ENCODE measurements around the gene COL4A3.

Gene COL4A3

GRCh38 chr2:227134591-227134990, 29.8 kb upstream of the COL4A3 start:
- Histone ChIP-seq H3K36me3 (ENCODE audit: control insufficient read depth in 2 of 2, insufficient read depth in 2 of 2, low read length in 2 of 2) (no peaks in the 10 kb centered on the region), H3K9ac (ENCODE audit: low read length in 2 of 2) (no peak overlapping the region), H3K4me3 (ENCODE audit: low read length in 2 of 2) (no peak overlapping the region), H3K9me3 (ENCODE audit: control insufficient read depth in 2 of 2, low read length in 2 of 2) (no peaks in the 10 kb centered on the region), H3K27ac (ENCODE audit: low read length) (no peak overlapping the region), H3K4me1 (ENCODE audit: control insufficient read depth, insufficient read depth, low read length) (no peaks in the 10 kb centered on the region), H3K27me3 (ENCODE audit: control insufficient read depth in 1 of 2, insufficient read depth in 2 of 2, low read length in 2 of 2) (peaks cover 2 to 3% of the 10 kb centered on the region in 2 donors)

GRCh38 chr2:227141301-227141700, 23.1 kb upstream of the COL4A3 start:
- H3K4me1 ChIP-seq (ENCODE audit: control insufficient read depth, insufficient read depth, low read length) = no peaks in the 10 kb centered on the region
- H3K27me3 ChIP-seq (ENCODE audit: control insufficient read depth in 1 of 2, insufficient read depth in 2 of 2, low read length in 2 of 2) = peaks cover 0 to 2% of the 10 kb centered on the region in 2 donors
- H3K9me3 ChIP-seq (ENCODE audit: control insufficient read depth in 2 of 2, low read length in 2 of 2) = no peaks in the 10 kb centered on the region
- no peak overlapping the region for H3K9ac ChIP-seq (ENCODE audit: low read length in 2 of 2)
- H3K27ac ChIP-seq (ENCODE audit: low read length) = no peak overlapping the region
- H3K4me3 ChIP-seq (ENCODE audit: low read length in 2 of 2) = no peak overlapping the region
- H3K36me3 ChIP-seq (ENCODE audit: control insufficient read depth in 2 of 2, insufficient read depth in 2 of 2, low read length in 2 of 2) = no peaks in the 10 kb centered on the region

- H3K4me1 ChIP-seq (ENCODE audit: control insufficient read depth, insufficient read depth, low read length) = no peaks in the 10 kb centered on the region
- no peak overlapping the region for H3K27ac ChIP-seq (ENCODE audit: low read length)
- H3K9me3 ChIP-seq (ENCODE audit: control insufficient read depth in 2 of 2, low read length in 2 of 2) = peaks cover 0 to 4% of the 10 kb centered on the region in 2 donors
- no peaks in the 10 kb centered on the region for H3K36me3 ChIP-seq (ENCODE audit: control insufficient read depth in 2 of 2, insufficient read depth in 2 of 2, low read length in 2 of 2)
- H3K27me3 ChIP-seq (ENCODE audit: control insufficient read depth in 1 of 2, insufficient read depth in 2 of 2, low read length in 2 of 2) = no peaks in the 10 kb centered on the region
- no peak overlapping the region for H3K9ac ChIP-seq (ENCODE audit: low read length in 2 of 2)
- no peak overlapping the region for H3K4me3 ChIP-seq (ENCODE audit: low read length in 2 of 2)
Measured at GRCh38 chr2:227143895-227144294, 20.5 kb upstream of the COL4A3 start.

GRCh38 chr2:227146456-227146855, 18.0 kb upstream of the COL4A3 start:
- Histone ChIP-seq H3K4me3 (ENCODE audit: low read length in 2 of 2) (no peak overlapping the region), H3K9me3 (ENCODE audit: control insufficient read depth in 2 of 2, low read length in 2 of 2) (peaks cover 0 to 4% of the 10 kb centered on the region in 2 donors), H3K27ac (ENCODE audit: low read length) (no peak overlapping the region), H3K4me1 (ENCODE audit: control insufficient read depth, insufficient read depth, low read length) (no peaks in the 10 kb centered on the region), H3K9ac (ENCODE audit: low read length in 2 of 2) (no peak overlapping the region), H3K36me3 (ENCODE audit: control insufficient read depth in 2 of 2, insufficient read depth in 2 of 2, low read length in 2 of 2) (no peaks in the 10 kb centered on the region), H3K27me3 (ENCODE audit: control insufficient read depth in 1 of 2, insufficient read depth in 2 of 2, low read length in 2 of 2) (no peaks in the 10 kb centered on the region)

GRCh38 chr2:227147023-227147422, 17.4 kb upstream of the COL4A3 start:
- no peaks in the 10 kb centered on the region for H3K4me1 ChIP-seq (ENCODE audit: control insufficient read depth, insufficient read depth, low read length)
- H3K27me3 ChIP-seq (ENCODE audit: control insufficient read depth in 1 of 2, insufficient read depth in 2 of 2, low read length in 2 of 2) = no peaks in the 10 kb centered on the region
- no peak overlapping the region for H3K27ac ChIP-seq (ENCODE audit: low read length)
- H3K9me3 ChIP-seq (ENCODE audit: control insufficient read depth in 2 of 2, low read length in 2 of 2) = peaks cover 0 to 4% of the 10 kb centered on the region in 2 donors
- H3K4me3 ChIP-seq (ENCODE audit: low read length in 2 of 2) = no peak overlapping the region
- H3K9ac ChIP-seq (ENCODE audit: low read length in 2 of 2) = no peak overlapping the region
- H3K36me3 ChIP-seq (ENCODE audit: control insufficient read depth in 2 of 2, insufficient read depth in 2 of 2, low read length in 2 of 2) = no peaks in the 10 kb centered on the region

GRCh38 chr2:227148106-227148505, 16.3 kb upstream of the COL4A3 start:
- no peaks in the 10 kb centered on the region for H3K4me1 ChIP-seq (ENCODE audit: control insufficient read depth, insufficient read depth, low read length)
- H3K27me3 ChIP-seq (ENCODE audit: control insufficient read depth in 1 of 2, insufficient read depth in 2 of 2, low read length in 2 of 2) = no peaks in the 10 kb centered on the region
- no peak overlapping the region for H3K9ac ChIP-seq (ENCODE audit: low read length in 2 of 2)
- no peak overlapping the region for H3K27ac ChIP-seq (ENCODE audit: low read length)
- peaks cover 0 to 4% of the 10 kb centered on the region in 2 donors for H3K9me3 ChIP-seq (ENCODE audit: control insufficient read depth in 2 of 2, low read length in 2 of 2)
- no peak overlapping the region for H3K4me3 ChIP-seq (ENCODE audit: low read length in 2 of 2)
- H3K36me3 ChIP-seq (ENCODE audit: control insufficient read depth in 2 of 2, insufficient read depth in 2 of 2, low read length in 2 of 2) = no peaks in the 10 kb centered on the region

GRCh38 chr2:227150222-227150936, 14.0 kb upstream of the COL4A3 start:
- Histone ChIP-seq H3K4me3 (ENCODE audit: low read length in 2 of 2) (no peak overlapping the region), H3K27me3 (ENCODE audit: control insufficient read depth in 1 of 2, insufficient read depth in 2 of 2, low read length in 2 of 2) (peaks cover 0 to 2% of the 10 kb centered on the region in 2 donors), H3K9ac (ENCODE audit: low read length in 2 of 2) (no peak overlapping the region), H3K4me1 (ENCODE audit: control insufficient read depth, insufficient read depth, low read length) (no peaks in the 10 kb centered on the region), H3K9me3 (ENCODE audit: control insufficient read depth in 2 of 2, low read length in 2 of 2) (peaks cover 0 to 4% of the 10 kb centered on the region in 2 donors), H3K27ac (ENCODE audit: low read length) (no peak overlapping the region), H3K36me3 (ENCODE audit: control insufficient read depth in 2 of 2, insufficient read depth in 2 of 2, low read length in 2 of 2) (no peaks in the 10 kb centered on the region)

GRCh38 chr2:227152093-227152766, 12.2 kb upstream of the COL4A3 start:
- Histone ChIP-seq H3K4me1 (ENCODE audit: control insufficient read depth, insufficient read depth, low read length) (no peaks in the 10 kb centered on the region), H3K36me3 (ENCODE audit: control insufficient read depth in 2 of 2, insufficient read depth in 2 of 2, low read length in 2 of 2) (no peaks in the 10 kb centered on the region), H3K27ac (ENCODE audit: low read length) (no peak overlapping the region), H3K4me3 (ENCODE audit: low read length in 2 of 2) (no peak overlapping the region), H3K9me3 (ENCODE audit: control insufficient read depth in 2 of 2, low read length in 2 of 2) (peaks cover 0 to 4% of the 10 kb centered on the region in 2 donors), H3K9ac (ENCODE audit: low read length in 2 of 2) (no peak overlapping the region), H3K27me3 (ENCODE audit: control insufficient read depth in 1 of 2, insufficient read depth in 2 of 2, low read length in 2 of 2) (peaks cover 0 to 2% of the 10 kb centered on the region in 2 donors)

- Histone ChIP-seq H3K4me3 (ENCODE audit: low read length in 2 of 2) (no peak overlapping the region), H3K27me3 (ENCODE audit: control insufficient read depth in 1 of 2, insufficient read depth in 2 of 2, low read length in 2 of 2) (peaks cover 0 to 2% of the 10 kb centered on the region in 2 donors), H3K27ac (ENCODE audit: low read length) (no peak overlapping the region), H3K36me3 (ENCODE audit: control insufficient read depth in 2 of 2, insufficient read depth in 2 of 2, low read length in 2 of 2) (no peaks in the 10 kb centered on the region), H3K9ac (ENCODE audit: low read length in 2 of 2) (no peak overlapping the region), H3K4me1 (ENCODE audit: control insufficient read depth, insufficient read depth, low read length) (no peaks in the 10 kb centered on the region), H3K9me3 (ENCODE audit: control insufficient read depth in 2 of 2, low read length in 2 of 2) (no peaks in the 10 kb centered on the region)
Measured at GRCh38 chr2:227153307-227153706, 11.1 kb upstream of the COL4A3 start.

GRCh38 chr2:227153758-227154486, 10.5 kb upstream of the COL4A3 start:
- H3K36me3 ChIP-seq (ENCODE audit: control insufficient read depth in 2 of 2, insufficient read depth in 2 of 2, low read length in 2 of 2) = no peaks in the 10 kb centered on the region
- H3K9me3 ChIP-seq (ENCODE audit: control insufficient read depth in 2 of 2, low read length in 2 of 2) = no peaks in the 10 kb centered on the region
- no peaks in the 10 kb centered on the region for H3K4me1 ChIP-seq (ENCODE audit: control insufficient read depth, insufficient read depth, low read length)
- no peak overlapping the region for H3K4me3 ChIP-seq (ENCODE audit: low read length in 2 of 2)
- peaks cover 0 to 2% of the 10 kb centered on the region in 2 donors for H3K27me3 ChIP-seq (ENCODE audit: control insufficient read depth in 1 of 2, insufficient read depth in 2 of 2, low read length in 2 of 2)
- H3K27ac ChIP-seq (ENCODE audit: low read length) = no peak overlapping the region
- no peak overlapping the region for H3K9ac ChIP-seq (ENCODE audit: low read length in 2 of 2)

Measured in stomach smooth muscle (tissue), 2 donors.